Cardiac muscle cell (in vitro differentiated cells and primary cell): ENCODE data around the gene MYL4. TPM values are rescaled to one million over a fixed set of nuclear protein-coding genes. Genes with fewer than 3 reads are reported as not detected.
A peak's percentile ranks its signal among the peaks of the same experiment; 100 is the strongest.
"Not testable (repeated sequence)": the region's sequence is repeated elsewhere in the genome, so short reads cannot be mapped to it uniquely, and the experiment has no call there.

Experiments
- DNase-seq, 2 donors: peaks; one replicate each; pipeline versions ENCODE4 v3.0.0 to v3.0.0-alpha.2; 2010 to 2017; ENCODE audit warnings: low read depth in 1 of 2, low spot score in 1 of 2
- H3K27ac ChIP-seq: fragments of 200-600 bp; sonication (generic); 2 replicates; pipeline ENCODE4 v1.5.1; 2016
- H3K27me3 ChIP-seq: fragments of 200-600 bp; sonication (generic); 2 replicates; pipeline ENCODE4 v1.6.0; 2016; ENCODE audit warnings: control low read depth
- H3K36me3 ChIP-seq: fragments of 200-600 bp; sonication (generic); 2 replicates; pipeline ENCODE4 v1.5.1; 2016; ENCODE audit warnings: control low read depth
- H3K4me1 ChIP-seq: fragments of 200-600 bp; sonication (generic); 2 replicates; pipeline ENCODE4 v1.8.1; 2017; ENCODE audit warnings: low read depth, mild to moderate bottlenecking, mixed run types
- H3K4me3 ChIP-seq: fragments of 200-600 bp; sonication (generic); 2 replicates; pipeline ENCODE4 v1.5.1; 2016; ENCODE audit warnings: mild to moderate bottlenecking
- H3K9me3 ChIP-seq: fragments of 200-600 bp; sonication (generic); 2 replicates; pipeline ENCODE4 v1.5.1; 2017; ENCODE audit warnings: low read depth, mild to moderate bottlenecking, control low read depth
- CTCF ChIP-seq: IDR thresholded peaks from 2 replicates; pipeline ENCODE4 v1.5.1; 2012; ENCODE audit warnings: low read depth, mild to moderate bottlenecking, low read length
- polyA plus RNA-seq: library from polyadenylated mRNA; unstranded; fragments of >200 nt; fragmentation: Nextera tagmentation; extraction: Ambion mirVana; gene quantifications from 2 replicates; pipeline ENCODE4 v1.2.1, GENCODE V29; 2016
- total RNA-seq: library from RNA; depleted of rRNA; stranded (reverse); fragments of >200 nt; gene quantifications from 2 replicates; pipeline ENCODE4 v1.2.3, GENCODE V29; 2016

MYL4 gene
- 2,925 and 5,217 TPM in 2 replicates for total RNA-seq
- polyA plus RNA-seq = 3,500 and 5,148 TPM in 2 replicates

DNA sequence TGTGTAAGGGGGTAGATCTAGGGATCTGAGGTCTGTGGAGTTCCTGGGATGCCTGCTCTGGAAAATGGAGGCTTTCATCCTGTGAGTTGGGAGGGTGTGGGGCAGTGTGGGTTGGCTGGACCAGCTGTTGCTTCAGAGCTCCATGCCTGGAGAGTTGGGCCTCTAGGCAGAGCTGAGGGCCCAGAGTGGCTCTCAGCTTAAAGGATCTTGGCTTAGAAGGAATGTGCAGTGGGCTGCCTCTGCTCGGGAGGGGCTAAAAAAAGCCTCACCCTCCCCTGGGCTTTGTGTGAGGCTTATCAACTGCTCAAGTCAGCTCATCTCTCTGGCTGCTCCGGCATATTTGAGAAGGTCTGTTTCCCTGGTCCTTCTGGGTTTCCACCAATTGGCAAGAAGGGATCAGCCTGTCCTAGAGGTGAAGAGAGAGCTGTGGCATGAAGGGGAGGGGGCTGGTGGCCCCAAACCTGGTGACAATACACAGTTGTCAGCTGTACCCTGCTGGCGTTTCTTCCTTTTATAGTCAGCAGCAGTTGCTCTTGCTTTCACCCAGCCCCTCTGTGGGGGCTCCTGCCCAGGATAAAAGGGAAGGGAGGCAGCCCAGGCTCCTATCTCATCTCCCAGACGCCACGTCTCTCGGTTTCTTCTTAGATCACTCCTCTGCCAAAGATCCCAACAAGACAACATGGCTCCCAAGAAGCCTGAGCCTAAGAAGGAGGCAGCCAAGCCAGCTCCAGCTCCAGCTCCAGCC is at the start of gene MYL4:
MYL4 (plus strand) TSS at position 605 of the 745 bp plus-strand sequence; CDS start at position 680, 75 bp downstream.
- peak within 1 kb of the TSS; percentile 100 for H3K27ac ChIP-seq
- DNase-seq = peak; percentile 29 to 96
- no peaks in the 10 kb centered on the region for H3K9me3 ChIP-seq
- peaks cover 25% of the 10 kb centered on the region for H3K36me3 ChIP-seq
- H3K27me3 ChIP-seq = no peaks in the 10 kb centered on the region
- TF ChIP-seq CTCF = no peak
- H3K4me1 ChIP-seq = peaks cover 63% of the 10 kb centered on the region
- H3K4me3 ChIP-seq = peak within 1 kb of the TSS; percentile 82

GRCh38 chr17:47162013-47162622 is 47.0 kb upstream of the MYL4 start:
- no peaks in the 10 kb centered on the region for H3K27me3 ChIP-seq
- no peak for TF ChIP-seq CTCF

GRCh38 chr17:47164263-47164662 is 44.9 kb upstream of the MYL4 start:
- Histone ChIP-seq H3K36me3 (peaks cover 14% of the 10 kb centered on the region), H3K27me3 (no peaks in the 10 kb centered on the region), H3K27ac (peak overlapping the region; percentile 75), H3K4me1 (peaks cover 20% of the 10 kb centered on the region), H3K4me3 (no peak overlapping the region), H3K9me3 (no peaks in the 10 kb centered on the region)
- no peak for DNase-seq
- no peak for TF ChIP-seq CTCF

More at GRCh38 chr17:47162013-47162622, 47.0 kb upstream of the MYL4 start:
- H3K36me3 ChIP-seq = peaks cover 18% of the 10 kb centered on the region
- H3K27ac ChIP-seq = peak overlapping the region; percentile 26
- no peak overlapping the region for H3K4me3 ChIP-seq
- no peak for DNase-seq
- H3K9me3 ChIP-seq = no peaks in the 10 kb centered on the region
- peaks cover 15% of the 10 kb centered on the region for H3K4me1 ChIP-seq

DNA sequence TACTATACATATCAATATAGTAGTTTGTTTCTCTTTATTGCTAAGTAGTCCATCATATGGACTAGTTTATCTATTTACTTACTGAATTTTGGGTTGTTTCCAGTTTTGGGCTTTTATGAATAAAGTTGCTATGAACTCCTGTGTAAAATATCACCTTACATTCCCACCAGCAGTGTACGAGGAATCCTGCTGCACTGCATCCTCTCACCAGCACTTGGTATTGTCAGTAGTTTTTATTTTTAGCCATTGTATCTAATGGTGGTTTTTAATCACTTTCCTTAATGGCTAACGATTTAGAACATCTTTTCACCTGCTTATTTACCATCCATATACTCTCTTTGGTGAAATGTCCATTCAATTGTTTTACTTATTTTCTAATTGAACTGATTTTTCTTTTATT is 44.0 kb upstream of the MYL4 start:
- DNase-seq = peak in 1 of 2 donors; percentile 47
- H3K4me1 ChIP-seq = peaks cover 20% of the 10 kb centered on the region
- no peak overlapping the region for H3K4me3 ChIP-seq
- H3K27ac ChIP-seq = peak overlapping the region; percentile 75
- TF ChIP-seq CTCF = no peak
- no peaks in the 10 kb centered on the region for H3K27me3 ChIP-seq
- peaks cover 11% of the 10 kb centered on the region for H3K36me3 ChIP-seq
- no peaks in the 10 kb centered on the region for H3K9me3 ChIP-seq

DNA sequence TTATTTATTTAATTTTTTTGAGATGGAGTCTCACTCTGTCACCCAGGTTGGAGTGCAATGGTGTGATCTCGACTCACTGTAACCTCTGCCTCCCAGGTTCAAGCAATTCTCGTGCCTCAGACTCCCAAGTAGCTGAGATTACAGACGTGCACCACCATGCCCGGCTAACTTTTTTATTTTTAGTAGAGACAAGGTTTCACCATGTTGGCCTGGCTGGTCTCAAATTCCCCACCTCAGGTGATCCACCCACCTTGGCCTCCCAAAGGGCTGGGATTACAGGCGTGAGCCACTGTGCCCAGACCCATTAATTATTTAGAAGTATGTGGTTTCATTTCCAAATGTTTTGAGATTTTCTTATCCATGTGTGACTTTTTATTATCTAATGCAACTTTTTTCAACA is 42.3 kb upstream of the MYL4 start:
- not testable (repeated sequence) for H3K27ac ChIP-seq, DNase-seq, H3K27me3 ChIP-seq, H3K36me3 ChIP-seq, H3K9me3 ChIP-seq, H3K4me3 ChIP-seq
- H3K4me1 ChIP-seq = peaks cover 22% of the 10 kb centered on the region

DNA sequence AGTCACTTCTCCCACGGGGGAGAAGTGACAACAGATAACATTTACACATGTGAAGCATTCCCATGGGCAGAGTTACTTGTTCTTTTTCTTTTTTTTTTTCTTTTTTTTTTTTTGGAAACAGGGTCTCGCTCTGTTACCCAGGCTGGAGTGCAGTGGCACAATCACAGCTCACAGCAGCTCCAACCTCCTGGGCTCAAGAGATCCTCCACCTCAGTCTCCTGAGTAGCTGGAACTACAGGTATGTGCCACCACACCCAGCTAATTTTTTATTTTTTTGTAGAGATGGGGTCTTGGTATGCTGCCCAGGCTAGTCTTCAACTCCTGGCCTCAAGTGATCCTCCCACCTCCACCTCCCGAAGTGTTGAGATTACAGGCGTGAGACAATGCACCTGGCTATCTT is 40.3 kb upstream of the MYL4 start:
- H3K9me3 ChIP-seq, DNase-seq, H3K27me3 ChIP-seq, H3K4me3 ChIP-seq: not testable (repeated sequence)
- Histone ChIP-seq H3K36me3 (peaks cover 13% of the 10 kb centered on the region), H3K27ac (peak overlapping the region; percentile 56), H3K4me1 (peaks cover 16% of the 10 kb centered on the region)
